H1 (cell line): ENCODE results near the gene CENPX.
A peak's percentile ranks its signal among the peaks of the same experiment; 100 is the strongest.

Experiments
- CTCF ChIP-seq, 3 experiments: IDR thresholded peaks; 1 replicate in 2 of 3; 2 replicates in 1 of 3; pipeline versions ENCODE4 v1.5.1 to v1.6.1; 2011; ENCODE audit warnings: low read length in 3 of 3, mild to moderate bottlenecking in 3 of 3, inconsistent platforms in 2 of 3, low read depth in 1 of 3, moderate library complexity in 1 of 3; ENCODE audit not compliant: insufficient read depth in 1 of 3; ENCODE audit errors: control extremely low read depth in 1 of 3
- TAF1 ChIP-seq: IDR thresholded peaks from 2 replicates; pipeline ENCODE4 v1.6.1; 2011; ENCODE audit warnings: mild to moderate bottlenecking, low read depth, low read length
- ZNF274 ChIP-seq: IDR thresholded peaks from 2 replicates; pipeline ENCODE4 v1.7.0; 2012; ENCODE audit warnings: low read length, borderline replicate concordance; ENCODE audit errors: extremely low read depth

- TF ChIP-seq CTCF (IDR thresholded peaks at IDR 0.05; ENCODE audit: control extremely low read depth in 1 of 3, insufficient read depth in 1 of 3, low read depth in 1 of 3, low read length in 3 of 3): no peak
- TF ChIP-seq TAF1: 0 out of 2 replicates have a peak, but pooled peaks have one; percentile 20
- no peak for TF ChIP-seq ZNF274
Measured at GRCh38 chr17:81991684-81992305, 30.9 kb downstream of the CENPX start.
